Endothelial cell of umbilical vein (primary cell): ENCODE results near the gene MYO1A. TPM values are rescaled to one million over a fixed set of nuclear protein-coding genes. Genes with fewer than 3 reads are reported as not detected.
A peak's percentile ranks its signal among the peaks of the same experiment; 100 is the strongest.
"Not testable (repeated sequence)": the region's sequence is repeated elsewhere in the genome, so short reads cannot be mapped to it uniquely, and the experiment has no call there.

ENCODE experiments used
- BruUV-seq: library from RNA; stranded (reverse); fragments of 400-500 nt; replicated peaks from 2 replicates; lab custom pipeline; 2021; lab: Mats Ljungman, UMichigan
- CTCF ChIA-PET: fragments of 300-600, 350-600 bp; sonication (Branson Sonifier 250); formaldehyde crosslinking; loops from one replicate; lab custom pipeline; 2021; ENCODE audit warnings: antibody characterized with exemption, inconsistent platforms; lab: Charles Lee
- POLR2A ChIA-PET: fragments of 300-600, 350-600 bp; sonication (Branson Sonifier 250); formaldehyde crosslinking; loops from one replicate; lab custom pipeline; 2021; ENCODE audit warnings: antibody characterized with exemption, inconsistent platforms; lab: Charles Lee
- DNase-seq: peaks from one replicate; pipeline ENCODE4 v3.0.0-alpha.2; 2011; ENCODE audit warnings: low read depth, low spot score
- FAIRE-seq: peaks from 2 replicates; lab custom pipeline; 2011; peaks lifted over from hg19 to GRCh38; lab: Jason Lieb, UNC
- H2AFZ ChIP-seq: 2 replicates; pipeline ENCODE4 v1.6.0; 2012; ENCODE audit warnings: low read depth, low read length, control low read depth, inconsistent platforms
- H3K27ac ChIP-seq: 2 replicates; pipeline ENCODE4 v1.5.1; 2011; ENCODE audit warnings: low read depth, mild to moderate bottlenecking, control low read depth, low read length, moderate library complexity; ENCODE audit not compliant: insufficient read depth
- H3K27me3 ChIP-seq, 2 experiments: 2 replicates each; pipeline versions ENCODE4 v1.6.0 to v1.6.1; 2011; ENCODE audit warnings: low read length in 2 of 2, mixed read lengths in 1 of 2; ENCODE audit not compliant: control insufficient read depth in 2 of 2, insufficient read depth in 2 of 2
- H3K36me3 ChIP-seq, 2 experiments: 2 replicates in 1 of 2; 3 replicates in 1 of 2; pipeline ENCODE4 v1.5.1; 2011; ENCODE audit warnings: low read length in 2 of 2, mild to moderate bottlenecking in 1 of 2, moderate library complexity in 1 of 2; ENCODE audit not compliant: control insufficient read depth in 2 of 2, insufficient read depth in 2 of 2; ENCODE audit errors: extremely low read depth in 1 of 2
- H3K4me1 ChIP-seq: 3 replicates; pipeline ENCODE4 v1.5.1; 2011; ENCODE audit warnings: mild to moderate bottlenecking, low read length; ENCODE audit not compliant: control insufficient read depth, insufficient read depth; ENCODE audit errors: extremely low read depth
- H3K4me2 ChIP-seq: 2 replicates; pipeline ENCODE4 v1.6.1; 2011; ENCODE audit warnings: low read length, control low read depth, mixed read lengths; ENCODE audit not compliant: insufficient read depth
- H3K4me3 ChIP-seq, 3 experiments: fragments of 200-600 bp in 1 of 3; sonication (generic), shearing (Covaris generic) in 1 of 3; replicated peaks in 1 of 3; 2 replicates each; pipeline ENCODE4 v1.5.1; 2011 to 2016; ENCODE audit warnings: control low read depth in 3 of 3, low read length in 3 of 3, mild to moderate bottlenecking in 2 of 3, inconsistent platforms in 1 of 3, low read depth in 1 of 3, moderate library complexity in 1 of 3; ENCODE audit not compliant: insufficient read depth in 1 of 3
- H3K79me2 ChIP-seq: 2 replicates; pipeline ENCODE4 v1.6.0; 2012; ENCODE audit warnings: low read length, inconsistent platforms; ENCODE audit not compliant: control insufficient read depth, insufficient read depth
- H3K9ac ChIP-seq: replicated peaks from 2 replicates; pipeline ENCODE3; 2011; ENCODE audit warnings: low read length, control low read depth; ENCODE audit not compliant: insufficient read depth; ENCODE audit errors: extremely low read depth
- H3K9me1 ChIP-seq: replicated peaks from 3 replicates; pipeline ENCODE4 v1.6.0; 2011; ENCODE audit warnings: mild to moderate bottlenecking, low read length; ENCODE audit not compliant: control insufficient read depth, insufficient read depth; ENCODE audit errors: extremely low read depth
- H3K9me3 ChIP-seq: replicated peaks from 2 replicates; pipeline ENCODE4 v1.5.1; 2012; ENCODE audit warnings: low read length, inconsistent platforms; ENCODE audit not compliant: control insufficient read depth, insufficient read depth
- H4K20me1 ChIP-seq: replicated peaks from 2 replicates; pipeline ENCODE3; 2011; ENCODE audit warnings: mild to moderate bottlenecking, low read length; ENCODE audit not compliant: control insufficient read depth, insufficient read depth; ENCODE audit errors: extremely low read depth
- EZH2 ChIP-seq: IDR thresholded peaks from 2 replicates; pipeline ENCODE4 v1.6.1; 2012; ENCODE audit warnings: borderline replicate concordance, low read depth, mild to moderate bottlenecking, moderate library complexity, low read length, inconsistent platforms; ENCODE audit not compliant: severe bottlenecking
- FOS ChIP-seq: IDR thresholded peaks from 2 replicates; pipeline ENCODE4 v1.6.1; 2011; ENCODE audit warnings: mild to moderate bottlenecking, low read length, moderate library complexity, borderline replicate concordance; ENCODE audit not compliant: insufficient read depth
- GATA2 ChIP-seq: IDR thresholded peaks from 2 replicates; pipeline ENCODE4 v1.7.0; 2011; ENCODE audit warnings: low read depth, mild to moderate bottlenecking, moderate library complexity, mixed read lengths, low read length; ENCODE audit not compliant: insufficient read length, insufficient read depth
- JUN ChIP-seq: IDR thresholded peaks from 2 replicates; pipeline ENCODE4 v1.6.1; 2011; ENCODE audit warnings: borderline replicate concordance, low read depth; ENCODE audit not compliant: insufficient read length, insufficient read depth
- MYC ChIP-seq: IDR thresholded peaks from one replicate; pipeline ENCODE4 v1.6.1; 2011; ENCODE audit warnings: mild to moderate bottlenecking, low read depth, low read length
- POLR2A ChIP-seq: IDR thresholded peaks from 2 replicates; pipeline ENCODE4 v1.6.1; 2012; ENCODE audit warnings: low read depth, mild to moderate bottlenecking, control low read depth, low read length
- POLR2AphosphoS5 ChIP-seq: IDR thresholded peaks from 2 replicates; pipeline ENCODE4 v1.6.1; 2012; ENCODE audit warnings: low read depth, mild to moderate bottlenecking, control low read depth, low read length, moderate library complexity; ENCODE audit not compliant: insufficient read depth
- dilution Hi-C: fragments of 300-500 bp; cut with MboI; formaldehyde crosslinking; loops from one replicate; pipeline ENCODE4 v1.15.0; 2019; ENCODE audit warnings: low sequenced_read_pairs; ENCODE audit not compliant: extremely low pct_ligation_motif_present
- intact Hi-C: fragments of 100-400 bp; cut with micrococcal nuclease; formaldehyde crosslinking; loops from one replicate; pipeline ENCODE4 v1.10.0; 2022
- polyA plus RNA-seq, 4 experiments: library from polyadenylated mRNA; depleted of rRNA in 3 of 4; stranded (reverse) in 3 of 4; unstranded in 1 of 4; fragments of >200 nt; gene quantifications; 2 replicates each; pipeline versions ENCODE4 v1.2.1 to v1.2.3, GENCODE V29; 2011 to 2012; ENCODE audit warnings: missing spikeins in 1 of 4
- total RNA-seq: library from RNA; stranded (reverse); gene quantifications from 2 replicates; pipeline ENCODE4 v1.2.3, GENCODE V29; 2021
- TF ChIP-seq, protein P1 (sequence below): IDR thresholded peaks from 2 replicates; pipeline ENCODE4 v1.6.1; 2011; ENCODE audit not compliant: insufficient read depth, insufficient read length
- TF ChIP-seq, protein P2 (sequence below), 2 donors: IDR thresholded peaks; 1 replicate in 1 of 2; 2 replicates in 1 of 2; pipeline ENCODE4 v1.5.1; 2011; ENCODE audit warnings: low read length in 2 of 2, mild to moderate bottlenecking in 2 of 2, moderate library complexity in 2 of 2, control low read depth in 1 of 2, inconsistent platforms in 1 of 2, low read depth in 1 of 2; ENCODE audit not compliant: insufficient read depth in 1 of 2; ENCODE audit errors: extremely low read depth in 1 of 2

MYO1A gene
- total and polyA plus RNA-seq, 2 donors (not counting 3 experiments of a cell fraction or from before 2014, with no cell fraction given) = not detected

DNA sequence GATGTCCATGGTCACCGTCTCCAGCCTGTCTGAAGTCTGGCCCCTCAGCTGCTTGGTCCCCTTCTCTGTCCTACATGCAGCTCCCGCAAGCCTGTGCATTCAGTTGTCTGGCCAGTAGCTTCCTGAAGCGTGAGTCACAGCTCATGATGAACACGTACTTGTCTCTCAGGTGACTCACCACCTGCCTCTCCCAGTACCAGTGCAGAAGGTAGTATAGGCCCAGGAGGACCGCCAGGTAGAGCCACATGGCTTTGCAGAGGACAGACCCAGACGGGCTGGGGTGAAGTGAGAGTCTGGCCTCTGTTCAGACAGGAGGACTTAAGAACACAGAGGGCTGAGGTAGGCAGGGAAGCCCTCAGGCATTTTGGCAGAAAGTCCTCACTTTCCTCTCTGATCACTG is 64.2 kb downstream of the MYO1A start:
- H3K27ac ChIP-seq, BruUV-seq, dilution Hi-C loops, H3K79me2 ChIP-seq, H3K27me3 ChIP-seq, H3K9me3 ChIP-seq, POLR2A ChIA-PET, H3K36me3 ChIP-seq, FAIRE-seq, H2AFZ ChIP-seq, H3K4me2 ChIP-seq, DNase-seq, H3K4me3 ChIP-seq, H4K20me1 ChIP-seq, H3K9me1 ChIP-seq, H3K9ac ChIP-seq: not testable (repeated sequence)
- TF ChIP-seq JUN = peak; percentile 2
- intact Hi-C loops = loop anchor here (5.0 kb wide), 1 partner anchor 348 kb away; no protein-coding TSS in a partner anchor
- CTCF ChIA-PET = interaction anchor here (0.9 to 2.2 kb wide), 7 partner anchors 11 to 223 kb away, joined by 3 to 13 read pairs (median 5); partner anchors contain the start of gene HSD17B6
- H3K4me1 ChIP-seq = peaks cover 18% of the 10 kb centered on the region

DNA sequence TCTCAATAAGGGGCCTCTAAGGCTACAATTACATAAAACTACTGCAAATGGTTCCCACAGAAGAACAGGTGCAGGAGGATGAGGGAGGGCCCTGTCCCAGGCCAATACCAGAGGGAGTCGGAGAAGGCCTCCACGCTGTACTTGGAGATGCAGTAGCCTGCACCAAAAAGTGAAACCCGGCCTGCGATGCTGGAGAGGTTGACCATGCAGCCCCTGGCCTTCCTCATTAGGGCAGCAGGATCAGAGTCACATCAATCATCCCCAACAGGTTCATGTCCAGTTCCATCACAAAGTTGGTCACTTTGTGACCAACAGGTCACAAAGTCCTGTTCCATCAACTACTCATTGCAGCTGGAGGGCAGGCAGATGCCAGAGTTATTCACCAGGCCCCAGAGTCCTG is 66.5 kb downstream of the MYO1A start:
- no TSS peak for BruUV-seq
- Histone ChIP-seq H3K4me3 (no peak overlapping the region), H3K27ac (no peak overlapping the region), H3K9me1 (no peaks in the 10 kb centered on the region), H3K4me2 (no peak overlapping the region), H4K20me1 (no peaks in the 10 kb centered on the region), H2AFZ (no peak overlapping the region), H3K9ac (no peak overlapping the region), H3K4me1 (peaks cover 9% of the 10 kb centered on the region), H3K79me2 (no peaks in the 10 kb centered on the region), H3K36me3 (no peaks in the 10 kb centered on the region), H3K9me3 (no peaks in the 10 kb centered on the region), H3K27me3 (peaks cover 0 to 3% of the 10 kb centered on the region in 2 experiments)
- CTCF ChIA-PET = no interaction called here
- POLR2A ChIA-PET = no interaction called here
- TF ChIP-seq POLR2AphosphoS5 (no peak), JUN (no peak), MYC (no peak), FOS (no peak), EZH2 (no peak), POLR2A (no peak), GATA2 (no peak)
- TF ChIP-seq, protein P1, sequence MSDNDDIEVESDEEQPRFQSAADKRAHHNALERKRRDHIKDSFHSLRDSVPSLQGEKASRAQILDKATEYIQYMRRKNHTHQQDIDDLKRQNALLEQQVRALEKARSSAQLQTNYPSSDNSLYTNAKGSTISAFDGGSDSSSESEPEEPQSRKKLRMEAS = no peak
- TF ChIP-seq, protein P2, sequence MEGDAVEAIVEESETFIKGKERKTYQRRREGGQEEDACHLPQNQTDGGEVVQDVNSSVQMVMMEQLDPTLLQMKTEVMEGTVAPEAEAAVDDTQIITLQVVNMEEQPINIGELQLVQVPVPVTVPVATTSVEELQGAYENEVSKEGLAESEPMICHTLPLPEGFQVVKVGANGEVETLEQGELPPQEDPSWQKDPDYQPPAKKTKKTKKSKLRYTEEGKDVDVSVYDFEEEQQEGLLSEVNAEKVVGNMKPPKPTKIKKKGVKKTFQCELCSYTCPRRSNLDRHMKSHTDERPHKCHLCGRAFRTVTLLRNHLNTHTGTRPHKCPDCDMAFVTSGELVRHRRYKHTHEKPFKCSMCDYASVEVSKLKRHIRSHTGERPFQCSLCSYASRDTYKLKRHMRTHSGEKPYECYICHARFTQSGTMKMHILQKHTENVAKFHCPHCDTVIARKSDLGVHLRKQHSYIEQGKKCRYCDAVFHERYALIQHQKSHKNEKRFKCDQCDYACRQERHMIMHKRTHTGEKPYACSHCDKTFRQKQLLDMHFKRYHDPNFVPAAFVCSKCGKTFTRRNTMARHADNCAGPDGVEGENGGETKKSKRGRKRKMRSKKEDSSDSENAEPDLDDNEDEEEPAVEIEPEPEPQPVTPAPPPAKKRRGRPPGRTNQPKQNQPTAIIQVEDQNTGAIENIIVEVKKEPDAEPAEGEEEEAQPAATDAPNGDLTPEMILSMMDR (IDR thresholded peaks at IDR 0.05; ENCODE audit: extremely low read depth in 1 of 2, insufficient read depth in 1 of 2, low read depth in 1 of 2, low read length in 2 of 2) = no peak
- dilution Hi-C loops (no loop called here), intact Hi-C loops (no loop called here)
- DNase-seq (no peak), FAIRE-seq (no peak)
